NOMO-1 treated with dmso at 0.1 percent for 144 hours (cell line): ENCODE measurements around the gene OPCML.

Experiments used
- DNase-seq: peaks from one replicate; lab custom pipeline; 2025; ENCODE audit not compliant: unreplicated experiment; lab: John Stamatoyannopoulos, UW

Gene OPCML

DNA sequence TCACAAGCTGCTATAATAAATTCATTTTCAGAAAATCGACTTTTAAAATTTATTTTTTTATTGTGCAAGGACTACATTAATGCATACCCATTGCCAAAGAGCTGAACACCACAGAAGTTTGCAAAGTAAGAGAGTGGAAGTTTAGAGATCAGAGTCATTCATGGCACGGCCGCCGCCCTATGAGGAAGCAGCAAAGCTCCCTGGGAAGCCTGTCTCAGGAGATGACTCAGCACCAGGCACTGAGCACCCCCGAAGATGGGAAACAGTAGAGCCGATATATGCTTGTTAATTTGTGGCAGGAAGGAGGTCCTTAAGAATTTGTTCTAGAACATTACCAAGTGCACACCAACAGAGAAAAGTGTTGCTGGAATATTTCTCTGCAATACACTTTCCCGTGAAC is 693.7 kb downstream of the OPCML start:
- no peak for DNase-seq

DNA sequence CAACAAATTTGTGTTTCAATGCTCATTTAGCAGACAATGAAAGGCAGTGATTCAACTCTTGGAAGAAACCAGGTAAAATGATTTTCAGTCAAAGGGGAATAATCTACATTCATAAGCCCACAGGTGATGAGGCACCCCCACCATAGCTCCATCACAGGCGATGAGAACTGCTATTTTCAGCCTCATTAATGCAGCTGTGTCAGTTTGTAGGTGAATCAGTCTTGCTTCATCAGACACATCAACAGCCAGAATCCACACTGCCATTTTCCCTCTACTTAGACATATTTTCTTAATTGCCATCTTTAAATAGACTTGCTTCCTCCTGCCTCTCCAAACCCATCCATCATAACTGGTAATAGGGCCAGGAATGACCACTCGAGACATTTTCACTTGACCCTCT is 701.0 kb downstream of the OPCML start:
- DNase-seq: no peak

DNA sequence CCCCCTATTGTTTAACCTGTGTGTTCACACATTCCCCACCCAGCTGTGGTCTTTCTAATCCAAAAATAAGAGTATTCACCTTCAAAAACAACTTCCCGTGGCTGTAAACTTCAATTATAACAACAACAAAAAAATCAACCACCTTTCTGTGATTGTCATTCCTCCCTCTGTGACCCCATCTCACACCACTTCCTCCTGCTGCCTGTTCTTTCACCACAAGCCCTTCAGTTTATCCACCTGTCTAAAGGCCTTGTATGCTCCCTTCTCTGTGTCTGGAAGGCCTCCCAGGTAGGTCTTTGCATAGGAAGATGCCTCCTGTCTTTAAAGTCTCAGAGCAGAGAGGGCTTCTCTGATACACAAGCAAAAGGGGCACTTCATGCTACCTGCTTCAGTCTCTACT is 707.7 kb downstream of the OPCML start:
- no peak for DNase-seq

DNA sequence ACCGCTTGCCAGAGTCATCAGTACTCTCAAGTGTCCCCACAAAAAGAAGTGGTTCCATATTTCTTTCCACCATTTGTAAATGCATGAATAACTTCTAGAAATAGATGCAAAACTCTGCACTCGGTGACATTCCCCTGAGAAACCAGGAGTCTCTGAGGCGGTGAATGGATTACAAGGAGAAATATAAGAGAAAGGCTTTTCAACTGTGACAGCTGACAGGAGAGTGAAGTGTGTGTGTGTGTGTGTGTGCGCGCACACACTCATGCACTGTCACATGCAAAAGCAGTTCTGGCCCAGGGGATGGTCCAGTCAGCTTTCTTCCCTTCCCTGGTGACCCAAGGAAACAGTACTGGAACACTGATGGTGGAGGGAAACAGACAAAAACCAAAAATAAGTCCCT is 710.0 kb downstream of the OPCML start:
- no peak for DNase-seq

DNA sequence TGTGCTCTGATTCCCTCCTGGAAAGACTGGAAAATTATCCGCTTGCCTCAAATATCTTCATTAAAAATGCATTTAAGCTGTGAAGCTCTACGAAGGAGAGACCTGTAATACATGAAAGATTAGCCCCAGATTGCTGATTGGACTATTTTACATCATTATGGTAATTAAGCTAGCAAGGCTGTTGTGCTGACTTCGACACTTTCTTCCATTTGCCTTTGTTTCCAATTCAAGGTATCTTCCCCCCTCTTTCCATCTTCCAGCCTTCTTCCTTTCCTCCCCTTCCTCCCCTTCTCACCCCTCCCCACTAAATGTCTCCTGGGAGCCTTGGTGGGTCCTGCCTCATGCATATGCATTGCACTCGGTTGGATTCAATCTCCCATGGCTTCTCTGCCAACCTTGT is 710.8 kb downstream of the OPCML start:
- DNase-seq: no peak

DNA sequence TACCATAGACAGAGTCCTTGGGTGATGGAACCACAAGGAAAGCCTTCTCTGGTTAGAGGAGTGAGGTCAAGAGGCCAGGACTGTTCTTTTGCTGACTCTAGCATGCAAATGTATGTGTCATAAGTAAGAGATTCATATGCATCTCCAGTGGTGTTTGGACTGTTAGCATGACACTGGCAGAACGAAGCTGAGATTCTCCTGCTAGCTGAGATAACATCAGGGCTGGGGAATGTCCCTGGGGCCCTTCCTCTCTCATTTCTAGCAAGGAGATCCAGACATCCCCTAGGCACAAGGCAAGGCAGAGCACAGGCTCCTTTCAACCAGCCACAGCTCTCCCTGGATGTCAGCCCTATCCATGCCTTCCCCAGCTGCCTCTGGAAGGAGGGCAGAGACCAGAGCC is 711.3 kb downstream of the OPCML start:
- DNase-seq: no peak

DNA sequence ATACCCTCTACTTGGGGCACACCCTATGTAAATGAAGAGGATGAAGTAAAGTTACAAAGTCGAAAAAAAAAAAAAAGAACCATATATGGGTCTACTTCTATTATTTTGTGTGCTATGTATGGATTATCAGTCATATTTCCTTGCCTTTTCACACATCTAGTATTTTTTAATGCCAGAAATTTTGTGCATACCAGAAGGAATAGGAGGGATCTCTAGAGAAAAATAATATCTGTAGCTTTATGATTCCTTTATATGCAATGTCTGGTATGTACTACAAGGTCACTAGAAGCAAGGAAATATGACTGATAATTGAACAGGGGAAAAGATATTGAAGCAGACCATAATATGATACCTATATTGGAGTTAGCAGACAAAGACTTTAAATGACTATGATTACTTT is 713.4 kb downstream of the OPCML start:
- DNase-seq: no peak

DNA sequence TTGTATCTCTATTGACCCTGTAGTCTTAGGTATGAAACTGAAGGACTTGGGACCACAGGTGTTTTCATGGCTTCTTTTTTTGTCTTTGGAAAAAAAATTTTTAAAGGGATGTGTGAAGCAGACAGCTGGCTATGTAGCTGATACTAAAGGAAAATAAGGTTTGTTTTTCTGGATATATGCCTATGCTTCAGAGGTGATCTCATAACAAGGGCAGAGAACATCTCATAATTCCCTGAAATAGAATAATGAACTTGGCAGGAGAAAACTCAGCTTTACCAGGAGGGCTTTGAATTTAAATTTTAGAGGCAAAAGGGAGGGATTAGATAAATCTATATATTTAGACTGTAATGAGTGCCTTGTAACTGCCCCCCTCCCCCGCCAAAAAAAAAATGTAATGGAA is 714.9 kb downstream of the OPCML start:
- DNase-seq: no peak

DNA sequence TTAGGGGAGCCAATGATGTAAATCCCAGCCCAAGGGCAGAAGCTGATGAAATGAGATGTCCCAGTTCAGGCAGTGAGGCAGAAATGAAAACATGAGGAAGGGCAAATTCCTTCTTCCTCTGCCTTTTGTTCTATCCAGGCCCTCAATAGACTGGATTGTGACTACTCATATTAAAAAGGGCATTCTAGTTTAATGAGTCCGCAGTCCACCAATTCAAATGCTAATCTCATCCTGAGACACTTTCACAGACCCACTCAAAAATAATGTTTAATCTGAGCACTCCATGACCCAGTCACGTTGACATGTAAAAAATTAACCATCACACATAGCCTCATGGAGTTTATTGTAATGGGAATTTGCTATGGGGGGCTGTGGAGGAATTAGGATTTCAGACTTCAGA is 717.9 kb downstream of the OPCML start:
- no peak for DNase-seq

DNA sequence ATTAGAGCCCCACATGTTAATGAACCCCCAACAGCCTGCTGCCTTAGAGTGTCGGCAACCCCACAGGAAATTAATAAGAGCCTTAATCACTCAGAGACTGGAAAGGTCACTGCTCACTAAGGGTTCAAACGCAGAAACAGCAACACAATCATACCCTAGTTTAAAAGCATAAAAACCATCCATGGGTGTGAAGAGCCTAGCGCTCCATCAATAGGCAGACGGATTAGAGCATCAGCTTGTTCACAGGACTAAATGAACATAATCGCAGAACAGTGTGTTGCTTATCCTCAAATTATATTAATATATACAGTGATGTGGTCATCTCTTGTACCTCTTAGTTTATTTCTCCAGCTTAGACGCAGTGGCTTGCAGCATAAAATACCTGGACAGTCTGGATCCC is 720.7 kb downstream of the OPCML start:
- no peak for DNase-seq

DNA sequence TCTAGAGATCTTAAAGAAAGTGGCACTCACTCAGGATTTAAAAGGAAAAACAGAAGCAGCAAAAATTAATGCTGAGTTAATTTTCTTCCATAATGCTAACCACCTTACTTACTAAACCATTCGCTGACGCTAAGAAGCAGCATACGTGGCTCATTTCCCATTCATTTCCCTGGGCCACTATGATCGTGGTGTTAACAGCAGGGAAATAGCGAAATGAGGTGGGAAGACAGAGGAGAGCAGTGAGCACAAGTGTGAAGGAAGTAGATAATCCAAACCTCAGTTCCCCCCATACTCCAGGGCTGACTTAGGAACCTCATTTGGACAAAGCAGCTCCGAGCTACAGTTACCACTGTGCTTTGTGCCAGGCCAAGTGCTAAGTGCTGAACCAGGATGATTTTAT is 723.2 kb downstream of the OPCML start:
- DNase-seq: no peak

DNA sequence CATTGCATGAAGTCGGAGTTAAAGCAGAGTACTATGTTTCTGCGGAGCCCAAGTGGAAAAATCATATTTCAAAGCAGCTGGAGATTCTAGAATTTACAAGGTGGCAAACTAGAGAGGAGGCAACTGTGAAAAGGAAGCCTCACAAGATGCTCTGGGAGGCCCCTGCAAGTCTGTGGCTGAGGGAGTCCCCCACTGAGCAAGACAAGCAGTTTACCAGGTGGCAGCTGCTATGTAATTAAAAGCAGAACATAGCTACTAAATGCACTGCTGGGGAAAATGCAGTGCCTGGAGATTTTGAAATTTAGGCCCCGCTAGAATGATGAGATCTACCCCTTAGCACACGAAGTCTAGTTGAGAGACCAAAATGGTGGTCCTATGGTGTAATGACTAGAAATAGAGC is 728.0 kb downstream of the OPCML start:
- no peak for DNase-seq

DNA sequence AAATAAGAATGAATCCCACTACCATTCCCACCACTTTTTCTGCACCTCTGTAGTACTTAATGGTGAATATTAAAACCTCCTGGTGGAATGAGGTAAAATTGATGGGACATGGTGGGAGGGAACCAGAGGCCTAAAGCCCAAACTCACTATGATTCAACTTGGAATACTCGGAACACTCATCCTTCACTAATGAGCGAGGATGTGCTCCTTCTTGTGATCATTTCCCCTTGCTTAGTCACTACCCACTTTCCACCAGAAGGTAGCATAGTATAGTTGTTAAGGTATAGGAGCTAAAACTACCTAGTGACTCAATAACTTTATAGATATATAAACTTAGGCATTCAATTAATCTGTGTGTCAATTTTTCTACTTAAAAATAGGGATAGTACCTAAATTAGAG is 728.9 kb downstream of the OPCML start:
- DNase-seq: no peak

DNA sequence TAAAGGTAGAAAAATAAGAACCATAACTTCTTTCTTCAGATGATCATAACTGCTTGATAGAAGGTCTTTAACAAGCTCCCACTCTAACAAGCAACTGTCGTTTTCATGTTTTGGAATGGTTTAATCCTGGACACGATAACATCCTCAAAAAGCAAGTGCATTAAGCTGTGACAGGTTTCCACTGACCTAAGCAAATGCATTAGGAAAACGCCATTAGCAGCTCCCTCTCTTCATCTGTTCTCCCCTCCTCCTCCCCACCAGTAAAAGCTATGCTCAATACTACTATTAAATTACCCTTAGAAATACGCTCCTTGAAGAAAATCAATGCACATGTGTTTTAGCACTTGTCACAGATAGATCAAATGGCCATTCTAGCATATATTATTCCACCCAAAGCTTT is 729.4 kb downstream of the OPCML start:
- DNase-seq: no peak

DNA sequence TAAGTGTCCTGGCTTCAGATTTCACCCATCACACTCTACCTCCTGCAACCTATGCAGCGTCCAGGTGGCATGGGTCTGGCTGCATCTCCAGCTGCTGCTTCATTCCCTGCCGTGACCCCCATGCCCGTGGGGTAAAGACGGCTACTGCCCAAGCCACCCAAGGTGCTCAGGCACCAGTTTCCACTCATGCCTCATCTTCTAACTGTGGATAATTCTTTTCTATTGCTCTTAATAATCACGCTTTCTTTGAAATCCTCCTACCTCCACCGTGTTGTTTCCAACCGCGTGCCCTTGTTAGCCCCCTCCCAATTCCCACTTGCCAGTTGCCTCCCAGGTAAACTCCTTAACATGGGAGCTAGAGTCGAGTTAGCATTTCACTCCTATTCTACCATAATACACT is 738.5 kb downstream of the OPCML start:
- DNase-seq: no peak

DNA sequence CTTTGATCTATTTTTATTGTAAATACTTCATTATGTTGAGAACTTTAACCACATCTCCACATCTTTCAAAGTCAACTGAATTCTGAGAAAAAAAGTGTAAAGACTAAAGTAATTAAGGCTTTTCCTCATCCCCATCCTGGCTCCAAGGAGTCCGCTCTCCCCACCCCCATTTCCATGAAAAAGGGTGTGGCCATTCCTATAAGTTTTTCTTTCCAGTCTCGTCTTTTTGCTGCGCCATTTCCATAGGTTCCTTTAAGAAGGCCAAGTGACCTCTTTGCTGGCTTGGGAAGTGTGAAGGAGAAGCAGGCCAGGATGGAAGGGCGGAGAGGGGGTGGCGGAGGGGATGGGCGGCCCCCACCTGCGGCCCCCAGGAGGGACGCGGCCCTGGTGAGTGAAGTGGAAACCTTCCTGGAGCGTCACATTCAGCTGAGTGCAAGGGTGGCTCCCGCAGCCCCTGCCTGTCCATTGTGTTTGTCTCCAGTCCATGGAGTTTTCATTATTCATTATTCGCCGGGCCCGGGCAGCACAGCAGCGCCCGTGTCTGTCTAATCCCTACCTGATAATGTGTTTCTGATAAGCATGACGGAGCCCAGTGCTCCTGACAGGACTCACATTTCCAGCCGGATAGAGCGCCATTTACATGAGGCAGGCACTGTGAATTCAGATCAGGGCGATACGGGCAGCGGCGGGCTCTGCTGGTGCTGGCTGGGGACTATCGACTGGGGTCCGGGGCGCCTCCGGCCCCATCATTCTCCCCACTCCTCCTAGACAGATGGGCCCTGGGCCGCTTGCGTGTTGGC is 739.8 kb downstream of the OPCML start:
- DNase-seq: no peak

DNA sequence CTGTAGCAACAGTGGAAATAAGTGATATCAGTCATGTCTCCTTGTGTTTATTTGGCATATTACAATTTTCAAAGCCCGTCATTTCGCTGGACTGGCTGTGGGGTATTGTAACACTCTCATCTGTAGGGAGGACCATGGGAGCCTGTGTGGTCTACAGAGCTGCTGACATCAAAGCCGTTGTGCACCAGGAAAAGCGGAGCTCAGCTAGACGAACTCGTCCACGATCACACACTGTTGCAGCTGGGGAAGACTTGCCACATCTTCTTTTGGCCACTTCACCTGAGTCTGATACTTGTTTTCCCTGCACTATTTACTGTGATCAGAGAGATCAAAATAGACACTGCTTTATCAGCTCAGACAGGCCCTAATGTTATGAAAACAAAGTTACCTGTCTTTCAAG is 741.3 kb downstream of the OPCML start:
- DNase-seq: no peak

DNA sequence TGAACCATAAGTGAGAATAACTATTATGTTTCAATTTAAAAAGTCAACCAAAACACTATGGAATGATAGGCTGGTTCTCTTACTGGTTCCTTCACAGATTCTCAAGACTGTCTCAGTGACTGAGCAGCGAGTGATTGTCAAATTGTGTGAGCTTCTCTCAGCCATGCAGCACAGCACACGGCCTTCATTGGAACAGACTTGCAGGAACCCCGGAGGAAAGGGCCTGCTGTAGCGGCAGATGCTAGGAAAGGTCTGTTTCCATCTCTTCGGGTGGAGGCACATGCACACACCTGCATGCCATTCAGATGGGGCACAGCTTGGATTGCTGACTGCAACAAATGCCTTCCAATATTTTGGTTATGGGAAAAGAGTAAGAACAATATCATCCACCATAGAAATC is 741.8 kb downstream of the OPCML start:
- DNase-seq: no peak

DNA sequence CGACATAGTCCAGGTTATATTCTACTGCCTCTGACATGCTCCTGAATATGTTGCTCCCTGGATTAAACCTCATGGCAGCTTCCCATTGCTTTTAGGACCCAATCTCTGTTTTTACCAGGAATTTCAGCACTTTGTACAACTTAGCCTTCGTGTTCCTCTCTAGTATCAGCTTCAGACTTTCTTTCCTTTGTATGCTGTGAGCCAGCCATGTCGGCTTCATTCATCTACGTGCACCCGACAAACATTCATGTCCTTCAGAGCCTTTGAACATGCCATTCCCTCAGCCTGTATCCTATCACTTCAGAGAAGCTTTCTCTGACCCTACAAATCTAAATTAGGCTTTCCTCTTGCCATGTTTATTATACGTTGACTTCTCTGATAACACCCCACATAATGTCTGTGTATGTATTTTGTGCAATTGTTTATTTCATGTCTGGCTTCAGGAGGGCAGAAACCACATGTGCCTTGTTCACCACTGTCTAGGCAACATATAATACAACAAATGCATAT is 743.4 kb downstream of the OPCML start:
- DNase-seq: no peak

DNA sequence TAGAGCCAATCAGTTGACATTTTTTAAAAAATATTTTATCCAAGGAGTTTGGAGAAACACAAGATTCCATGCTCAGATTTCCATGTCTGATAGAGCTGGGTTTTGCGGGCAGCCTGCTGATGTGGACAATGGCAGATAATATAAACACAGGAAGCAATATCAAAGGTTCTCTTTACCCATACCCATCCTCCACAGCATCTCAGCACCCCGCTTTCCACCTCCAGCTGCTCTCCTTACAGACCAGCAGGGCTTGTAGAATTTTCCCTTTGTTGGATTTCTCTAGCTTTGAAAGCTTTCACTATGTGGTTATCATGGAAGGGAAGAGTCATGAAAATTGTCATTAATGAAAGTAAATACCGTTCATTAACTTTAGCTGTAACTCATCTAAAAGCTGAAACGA is 746.4 kb downstream of the OPCML start:
- DNase-seq: no peak

DNA sequence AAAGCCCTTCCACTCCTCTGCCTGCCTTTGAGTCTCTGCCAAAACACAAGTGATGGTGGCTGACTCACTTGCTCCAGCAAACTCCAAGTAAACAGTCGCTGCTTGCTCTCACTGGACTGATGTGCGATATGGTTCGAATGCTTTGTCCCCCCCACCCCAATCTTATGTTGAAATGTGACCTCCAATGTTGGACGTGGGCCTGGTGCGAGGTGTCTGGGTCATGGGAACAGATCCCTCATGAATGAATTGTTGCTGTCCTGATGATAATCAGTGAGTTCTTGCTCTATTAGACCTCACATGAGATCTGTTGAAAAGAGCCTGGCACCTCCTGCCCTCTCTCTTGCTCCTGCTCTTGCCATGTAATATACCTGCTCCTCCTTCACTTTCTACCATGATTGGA is 747.9 kb downstream of the OPCML start:
- DNase-seq: no peak

DNA sequence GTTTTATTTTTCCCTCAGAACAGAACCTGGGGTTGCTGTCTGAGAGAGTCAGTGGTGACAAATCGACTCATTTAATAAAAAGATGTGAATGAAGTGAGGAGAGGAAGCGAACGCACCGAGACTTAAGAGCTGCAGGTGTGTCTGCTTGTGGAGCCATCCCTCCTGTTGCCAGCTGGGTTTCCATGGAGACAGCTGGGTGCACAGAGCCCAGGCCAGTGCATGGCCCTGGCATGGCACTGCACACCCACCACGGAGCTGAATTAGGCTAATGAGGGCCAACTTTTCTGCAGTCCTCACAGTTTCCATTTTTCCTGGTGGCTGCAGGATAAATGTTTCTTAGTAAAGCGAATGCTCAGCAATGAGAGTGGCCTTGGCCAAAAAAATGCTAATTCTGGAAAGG is 750.2 kb downstream of the OPCML start:
- no peak for DNase-seq

DNA sequence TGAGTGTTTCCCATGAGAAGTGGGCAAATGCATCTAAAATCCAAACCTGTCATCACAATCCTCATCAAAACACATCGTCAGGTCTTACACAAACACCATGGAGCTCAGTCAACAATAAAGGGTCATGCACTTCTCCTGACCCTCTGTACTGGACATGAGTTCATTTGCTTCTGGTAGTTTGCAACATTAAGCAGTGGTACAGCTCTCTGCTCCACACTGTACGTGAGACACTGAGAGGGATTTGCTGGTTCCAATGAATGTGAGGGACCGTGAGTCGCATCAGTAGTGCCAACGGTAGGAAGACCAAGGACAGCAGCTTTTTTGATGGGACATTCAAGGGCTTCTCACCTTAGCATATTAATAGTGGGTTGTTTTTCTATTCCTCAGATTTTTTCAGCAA is 752.3 kb downstream of the OPCML start:
- DNase-seq: no peak
